ENCODE results near the gene PDE4D. TPM values are rescaled to one million over a fixed set of nuclear protein-coding genes. Genes with fewer than 3 reads are reported as not detected.

The PDE4D gene
- total RNA-seq, 1 experiment from 2014 or later: 2.1 TPM

- Histone ChIP-seq H3K56ac (ENCODE audit: insufficient read length, low read depth, low read length) (no peak overlapping the region), H2BK5ac (ENCODE audit: insufficient read length, low read length) (no peak overlapping the region), H4K8ac (replicated peaks; ENCODE audit: insufficient read length, low read depth, low read length) (no peak overlapping the region), H3K27me3 (ENCODE audit: insufficient read depth, low read length) (no peaks in the 10 kb centered on the region; the same call in 1 of the 2 replicates), H4K5ac (ENCODE audit: insufficient read length, low read depth, low read length) (no peak overlapping the region), H3K14ac (ENCODE audit: insufficient read depth, low read length) (no peak overlapping the region), H3K4me1 (ENCODE audit: insufficient read depth, low read length) (peaks cover 3% of the 10 kb centered on the region), H3K9me3 (ENCODE audit: control insufficient read depth, low read depth, low read length) (no peaks in the 10 kb centered on the region), H3T11ph (ENCODE audit: low read length) (no peak overlapping the region), H3K23me2 (ENCODE audit: insufficient read length, low read depth, low read length, poor library complexity, severe bottlenecking) (no peaks in the 10 kb centered on the region), H3K79me1 (ENCODE audit: insufficient read depth, low read depth, low read length, poor library complexity, severe bottlenecking) (no peaks in the 10 kb centered on the region), H4K91ac (ENCODE audit: insufficient read length, low read depth, low read length) (no peak overlapping the region), H3K4me2 (ENCODE audit: insufficient read depth, insufficient read length, low read length) (no peak overlapping the region), H3K23ac (ENCODE audit: insufficient read length, low read depth, low read length) (no peak overlapping the region), H2BK15ac (ENCODE audit: low read depth, low read length) (no peak overlapping the region), H3K79me2 (ENCODE audit: insufficient read depth, low read length) (no peaks in the 10 kb centered on the region), H3K9ac (ENCODE audit: extremely low read depth, insufficient read length, low read length) (no peak overlapping the region), H3K18ac (ENCODE audit: insufficient read length, low read depth, low read length) (no peak overlapping the region), H2BK20ac (ENCODE audit: low read depth, low read length, poor library complexity, severe bottlenecking) (no peak overlapping the region), H2AFZ (ENCODE audit: low read length) (no peak overlapping the region), H4K20me1 (ENCODE audit: control insufficient read depth, insufficient read depth, insufficient read length) (no peaks in the 10 kb centered on the region), H2BK12ac (ENCODE audit: insufficient read length, low read depth, low read length) (no peak overlapping the region), H2AK5ac (ENCODE audit: insufficient read length, low read length) (no peak overlapping the region), H3K27ac (ENCODE audit: insufficient read length, low read depth, low read length) (no peak overlapping the region), H3K4ac (ENCODE audit: low read depth, low read length) (no peak overlapping the region), H2BK120ac (ENCODE audit: low read depth, low read length, poor library complexity, severe bottlenecking) (no peak overlapping the region)
- Mint-ChIP-seq H3K27me3 (ENCODE audit: low read depth) (no peaks in the 10 kb centered on the region), H3K9me3 (no peaks in the 10 kb centered on the region), H3K36me3 (ENCODE audit: insufficient read depth in 1 of 3, low read depth in 3 of 3) (peaks cover 0 to 4% (median 0%) of the 10 kb centered on the region in 3 experiments; a peak in 3 of 7 replicates), H3K27ac (no peak overlapping the region), H3K4me3 (no peak overlapping the region), H3K4me1 (peaks cover 19 to 23% of the 10 kb centered on the region in 2 experiments)
- no peak for DNase-seq
- no peak for TF ChIP-seq CTCF (conservative IDR thresholded peaks at IDR 0.05)
- WGBS (ENCODE audit: extremely low coverage, insufficient read length, low lambda C conversion rate): no CpG with 5 or more reads among the region's 6 CpGs
Measured at GRCh38 chr5:59698207-59699178, 195.0 kb downstream of the PDE4D start.
